ENCODE data around the gene HTR3B.
A peak's percentile ranks its signal among the peaks of the same experiment; 100 is the strongest.

Gene HTR3B

DNA sequence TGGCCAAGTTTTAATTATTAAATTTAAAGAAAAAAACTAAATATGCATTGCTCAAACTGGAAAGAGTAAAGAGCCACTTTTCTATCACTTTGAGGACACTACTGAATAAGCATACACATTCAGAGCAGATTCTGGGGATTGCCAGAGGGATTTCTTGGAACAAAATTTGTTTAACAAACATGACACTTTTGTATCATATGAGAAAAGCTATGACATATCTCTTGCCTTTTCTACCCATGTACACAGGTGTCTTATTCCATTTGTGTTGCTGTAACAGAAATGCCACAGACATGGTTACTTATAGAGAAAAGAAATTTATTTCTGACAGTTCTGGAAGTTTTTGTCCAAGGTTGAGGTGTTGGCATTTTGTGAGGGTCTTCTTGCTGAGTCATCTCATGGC, 15.7 kb upstream of the HTR3B start:
- Histone ChIP-seq H3K27me3 (ENCODE audit: insufficient read depth, low read depth, severe bottlenecking) (no peaks in the 10 kb centered on the region), H3K27ac (no peak overlapping the region)

GRCh38 chr11:113894421-113894996, 10.1 kb upstream of the HTR3B start:
- Histone ChIP-seq H3K9me3 (ENCODE audit: severe bottlenecking) (no peaks in the 10 kb centered on the region), H3K27ac (peak overlapping the region; percentile 26), H3K36me3 (no peaks in the 10 kb centered on the region), H3K4me3 (ENCODE audit: low read depth, low read length) (no peak overlapping the region), H3K27me3 (ENCODE audit: insufficient read depth, low read depth, severe bottlenecking) (no peaks in the 10 kb centered on the region)
- TF ChIP-seq, protein P1, sequence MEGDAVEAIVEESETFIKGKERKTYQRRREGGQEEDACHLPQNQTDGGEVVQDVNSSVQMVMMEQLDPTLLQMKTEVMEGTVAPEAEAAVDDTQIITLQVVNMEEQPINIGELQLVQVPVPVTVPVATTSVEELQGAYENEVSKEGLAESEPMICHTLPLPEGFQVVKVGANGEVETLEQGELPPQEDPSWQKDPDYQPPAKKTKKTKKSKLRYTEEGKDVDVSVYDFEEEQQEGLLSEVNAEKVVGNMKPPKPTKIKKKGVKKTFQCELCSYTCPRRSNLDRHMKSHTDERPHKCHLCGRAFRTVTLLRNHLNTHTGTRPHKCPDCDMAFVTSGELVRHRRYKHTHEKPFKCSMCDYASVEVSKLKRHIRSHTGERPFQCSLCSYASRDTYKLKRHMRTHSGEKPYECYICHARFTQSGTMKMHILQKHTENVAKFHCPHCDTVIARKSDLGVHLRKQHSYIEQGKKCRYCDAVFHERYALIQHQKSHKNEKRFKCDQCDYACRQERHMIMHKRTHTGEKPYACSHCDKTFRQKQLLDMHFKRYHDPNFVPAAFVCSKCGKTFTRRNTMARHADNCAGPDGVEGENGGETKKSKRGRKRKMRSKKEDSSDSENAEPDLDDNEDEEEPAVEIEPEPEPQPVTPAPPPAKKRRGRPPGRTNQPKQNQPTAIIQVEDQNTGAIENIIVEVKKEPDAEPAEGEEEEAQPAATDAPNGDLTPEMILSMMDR (IDR thresholded peaks at IDR 0.05; ENCODE audit: low read depth, low read length) = no peak
- no peak for DNase-seq

More for the DNA sequence above, 15.7 kb upstream of the HTR3B start:
- no peak for DNase-seq
- Histone ChIP-seq H3K4me3 (ENCODE audit: low read depth, low read length) (no peak overlapping the region), H3K9me3 (ENCODE audit: severe bottlenecking) (no peaks in the 10 kb centered on the region), H3K36me3 (no peaks in the 10 kb centered on the region)
- TF ChIP-seq, protein P1 (IDR thresholded peaks at IDR 0.05; ENCODE audit: low read depth, low read length) = no peak

- TF ChIP-seq, protein P1 (IDR thresholded peaks at IDR 0.05; ENCODE audit: low read depth, low read length) = no peak
- DNase-seq = peak; percentile 47
- H3K27me3 ChIP-seq (ENCODE audit: insufficient read depth, low read depth, severe bottlenecking) = no peaks in the 10 kb centered on the region
- H3K9me3 ChIP-seq (ENCODE audit: severe bottlenecking) = no peaks in the 10 kb centered on the region
- peak overlapping the region; percentile 14; the same call in 1 of the 2 replicates for H3K27ac ChIP-seq
- no peak overlapping the region for H3K4me3 ChIP-seq (ENCODE audit: low read depth, low read length)
- no peaks in the 10 kb centered on the region for H3K36me3 ChIP-seq
Measured at GRCh38 chr11:113895367-113896155, 9.0 kb upstream of the HTR3B start.

GRCh38 chr11:113896156-113896879, 8.3 kb upstream of the HTR3B start:
- peak; percentile 43 for DNase-seq

GRCh38 chr11:113901141-113901540, 3.5 kb upstream of the HTR3B start:
- H3K27ac ChIP-seq = no peak overlapping the region
- TF ChIP-seq, protein P1 (IDR thresholded peaks at IDR 0.05; ENCODE audit: low read depth, low read length) = no peak
- no peaks in the 10 kb centered on the region for H3K27me3 ChIP-seq (ENCODE audit: insufficient read depth, low read depth, severe bottlenecking)
- no peak for DNase-seq
- H3K4me3 ChIP-seq (ENCODE audit: low read depth, low read length) = no peak overlapping the region
- H3K9me3 ChIP-seq (ENCODE audit: severe bottlenecking) = no peaks in the 10 kb centered on the region
- no peaks in the 10 kb centered on the region for H3K36me3 ChIP-seq

More at GRCh38 chr11:113896156-113896879, 8.3 kb upstream of the HTR3B start:
- Histone ChIP-seq H3K36me3 (no peaks in the 10 kb centered on the region), H3K9me3 (ENCODE audit: severe bottlenecking) (no peaks in the 10 kb centered on the region), H3K27ac (no peak overlapping the region), H3K27me3 (ENCODE audit: insufficient read depth, low read depth, severe bottlenecking) (no peaks in the 10 kb centered on the region), H3K4me3 (ENCODE audit: low read depth, low read length) (no peak overlapping the region)
- TF ChIP-seq, protein P1 (IDR thresholded peaks at IDR 0.05; ENCODE audit: low read depth, low read length) = peak; percentile 76
